HEK293 (cell line): ENCODE results near the gene BORCS5.

Experiments used
- CTCF ChIA-PET: fragments of 350-600 bp; formaldehyde crosslinking; extraction: SDS; loops from one replicate; lab custom pipeline; 2021; ENCODE audit warnings: antibody characterized with exemption; lab: Yijun Ruan, JAX
- POLR2A ChIA-PET: fragments of 300-600 bp; formaldehyde crosslinking; extraction: SDS; loops from one replicate; lab custom pipeline; 2020; ENCODE audit warnings: antibody characterized with exemption, inconsistent platforms; lab: Yijun Ruan, JAX
- H3K27ac ChIP-seq: fragments of 200-500 bp; sonication (Bioruptor generic); 2 replicates; pipeline ENCODE4 v1.5.1; 2014; ENCODE audit warnings: low read depth, low read length, control low read depth, inconsistent platforms; ENCODE audit errors: extremely low read depth
- H3K36me3 ChIP-seq, 2 experiments: fragments of 200-500 bp in 1 of 2; sonication (Bioruptor generic) in 1 of 2; 1 replicate in 1 of 2; 2 replicates in 1 of 2; pipeline ENCODE4 v1.5.1; 2014 to 2017; ENCODE audit warnings: inconsistent platforms in 2 of 2, low read length in 2 of 2; ENCODE audit not compliant: control insufficient read depth in 2 of 2, insufficient read depth in 1 of 2
- H3K4me1 ChIP-seq: fragments of 200-500 bp; sonication (Bioruptor generic); 2 replicates; pipeline ENCODE4 v1.5.1; 2014; ENCODE audit warnings: mild to moderate bottlenecking, low read length, inconsistent platforms; ENCODE audit not compliant: control insufficient read depth, insufficient read depth
- H3K4me3 ChIP-seq: 2 replicates; pipeline ENCODE4 v1.5.1; 2011; ENCODE audit warnings: low read depth, mild to moderate bottlenecking, control low read depth, low read length, moderate library complexity
- H3K9me3 ChIP-seq: fragments of 200-500 bp; sonication (Bioruptor generic); 2 replicates; pipeline ENCODE4 v1.5.1; 2014; ENCODE audit warnings: low read depth, low read length, inconsistent platforms; ENCODE audit not compliant: control insufficient read depth, insufficient read depth
- GLIS1 ChIP-seq: fragments of 450-650 bp; formaldehyde crosslinking; IDR thresholded peaks from 2 replicates; pipeline ENCODE4 v1.5.1; 2016; ENCODE audit warnings: missing biosample characterization, missing genetic modification characterization
- HOXA7 ChIP-seq: sonication (generic); formaldehyde crosslinking; IDR thresholded peaks from 2 replicates; pipeline ENCODE4 v1.8.1; 2022; ENCODE audit warnings: missing genetic modification reagents, borderline replicate concordance
- HOXC10 ChIP-seq: sonication (generic); formaldehyde crosslinking; IDR thresholded peaks from 2 replicates; pipeline ENCODE4 v1.8.1; 2023; ENCODE audit warnings: mild to moderate bottlenecking, missing genetic modification reagents
- KLF9 ChIP-seq: fragments of 450-650 bp; formaldehyde crosslinking; IDR thresholded peaks from 2 replicates; pipeline ENCODE4 v1.5.1; 2016; ENCODE audit warnings: missing biosample characterization, missing genetic modification characterization, low read depth
- SP3 ChIP-seq: fragments of 450-650 bp; formaldehyde crosslinking; IDR thresholded peaks from 2 replicates; pipeline ENCODE4 v1.5.1; 2016; ENCODE audit warnings: missing biosample characterization, missing genetic modification characterization
- YY1 ChIP-seq: fragments of 450-650 bp; formaldehyde crosslinking; IDR thresholded peaks from 2 replicates; pipeline ENCODE4 v1.5.1; 2018; ENCODE audit warnings: missing biosample characterization, missing genetic modification characterization
- ZBTB20 ChIP-seq: fragments of 450-650 bp; formaldehyde crosslinking; IDR thresholded peaks from 2 replicates; pipeline ENCODE4 v1.5.1; 2016; ENCODE audit warnings: missing biosample characterization, missing genetic modification characterization
- ZNF175 ChIP-seq: fragments of 450-650 bp; formaldehyde crosslinking; IDR thresholded peaks from 2 replicates; pipeline ENCODE4 v1.5.1; 2016; ENCODE audit warnings: missing biosample characterization, missing genetic modification characterization
- ZNF24 ChIP-seq: fragments of 450-650 bp; formaldehyde crosslinking; IDR thresholded peaks from 2 replicates; pipeline ENCODE4 v1.5.1; 2016; ENCODE audit warnings: missing biosample characterization, missing genetic modification characterization
- ZNF248 ChIP-seq: fragments of 450-650 bp; formaldehyde crosslinking; IDR thresholded peaks from 2 replicates; pipeline ENCODE4 v1.5.1; 2017; ENCODE audit warnings: missing biosample characterization, missing genetic modification characterization
- ZNF274 ChIP-seq, 2 experiments: fragments of 200-500 bp in 1 of 2; fragments of 450-650 bp in 1 of 2; sonication (Bioruptor generic) in 1 of 2; formaldehyde crosslinking in 1 of 2; IDR thresholded peaks; 2 replicates each; pipeline versions ENCODE4 v1.5.1 to v1.6.1; 2014 to 2016; ENCODE audit warnings: borderline replicate concordance in 1 of 2, inconsistent platforms in 1 of 2, low read length in 1 of 2, missing biosample characterization in 1 of 2, missing genetic modification characterization in 1 of 2
- ZNF311 ChIP-seq: fragments of 450-650 bp; formaldehyde crosslinking; IDR thresholded peaks from 2 replicates; pipeline ENCODE4 v1.5.1; 2017; ENCODE audit warnings: missing biosample characterization, missing genetic modification characterization, borderline replicate concordance
- ZNF404 ChIP-seq: fragments of 450-650 bp; formaldehyde crosslinking; IDR thresholded peaks from 2 replicates; pipeline ENCODE4 v1.5.1; 2017; ENCODE audit warnings: missing biosample characterization, missing genetic modification characterization
- ZNF529 ChIP-seq: fragments of 450-650 bp; formaldehyde crosslinking; IDR thresholded peaks from 2 replicates; pipeline ENCODE4 v1.5.1; 2017; ENCODE audit warnings: missing genetic modification characterization, missing biosample characterization; ENCODE audit not compliant: insufficient replicate concordance
- ZNF561 ChIP-seq: fragments of 450-650 bp; IDR thresholded peaks from 2 replicates; pipeline ENCODE4 v1.5.1; 2018; ENCODE audit warnings: missing biosample characterization, missing genetic modification characterization, borderline replicate concordance
- ZSCAN30 ChIP-seq: fragments of 450-650 bp; IDR thresholded peaks from 2 replicates; pipeline ENCODE4 v1.5.1; 2018; ENCODE audit warnings: missing biosample characterization, mild to moderate bottlenecking, missing genetic modification characterization, moderate library complexity
- TF ChIP-seq, protein P1 (sequence below): fragments of 450-650 bp; formaldehyde crosslinking; conservative IDR thresholded peaks from 2 replicates; pipeline ENCODE4 v1.5.1; 2016; ENCODE audit warnings: low read depth, missing biosample characterization, missing genetic modification characterization
- TF ChIP-seq, protein P2 (sequence below): fragments of 450-650 bp; formaldehyde crosslinking; IDR thresholded peaks from 2 replicates; pipeline ENCODE4; 2016; ENCODE audit warnings: missing biosample characterization, missing genetic modification characterization
- TF ChIP-seq, protein P3 (sequence below): fragments of 450-650 bp; formaldehyde crosslinking; IDR thresholded peaks from 2 replicates; pipeline ENCODE4 v1.5.1; 2016; ENCODE audit warnings: missing biosample characterization, missing genetic modification characterization, low read depth
- TF ChIP-seq, protein P4 (sequence below): fragments of 450-650 bp; formaldehyde crosslinking; IDR thresholded peaks from 2 replicates; pipeline ENCODE4 v1.5.1; 2016; ENCODE audit warnings: missing biosample characterization, missing genetic modification characterization

BORCS5 gene

DNA sequence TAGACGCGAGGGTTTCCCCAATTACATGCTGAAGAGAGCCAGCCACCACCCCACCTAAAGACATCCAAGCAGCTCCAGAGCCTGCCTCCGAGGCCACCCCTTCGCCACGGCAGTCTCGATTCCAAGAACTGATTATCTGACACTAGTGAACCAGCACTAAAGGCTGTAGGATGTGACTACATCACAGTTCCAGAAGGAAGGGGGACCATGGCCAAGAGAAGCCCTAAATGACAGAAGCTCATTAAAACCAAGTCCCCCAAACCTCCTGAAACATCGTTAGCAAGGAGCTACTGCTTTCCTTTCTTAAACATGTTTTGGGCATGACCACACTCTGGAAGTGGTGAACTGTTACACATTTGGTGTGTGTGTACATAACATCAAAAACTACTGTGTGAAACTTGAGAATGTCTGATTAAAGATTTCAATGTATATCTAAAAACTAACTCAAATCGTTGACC is 117.6 kb downstream of the BORCS5 start:
- Histone ChIP-seq H3K27ac (no peak overlapping the region), H3K9me3 (no peaks in the 10 kb centered on the region), H3K4me3 (no peak overlapping the region), H3K4me1 (no peaks in the 10 kb centered on the region), H3K36me3 (peaks cover 0 to 40% of the 10 kb centered on the region in 2 experiments; a peak in 1 of 3 replicates)
- ChIA-PET POLR2A (no interaction called here), CTCF (interaction anchor here (0.6 kb wide), 1 partner anchor 19 kb away, joined by 3 read pairs; no protein-coding TSS in a partner anchor)
- TF ChIP-seq GLIS1 (tag by site-specific recombination) = no peak
- TF ChIP-seq HOXA7 = no peak
- no peak for TF ChIP-seq ZSCAN30 (tag by site-specific recombination)
- TF ChIP-seq HOXC10 (CRISPR knock-in tag) = no peak
- TF ChIP-seq YY1 = no peak
- TF ChIP-seq, protein P1, sequence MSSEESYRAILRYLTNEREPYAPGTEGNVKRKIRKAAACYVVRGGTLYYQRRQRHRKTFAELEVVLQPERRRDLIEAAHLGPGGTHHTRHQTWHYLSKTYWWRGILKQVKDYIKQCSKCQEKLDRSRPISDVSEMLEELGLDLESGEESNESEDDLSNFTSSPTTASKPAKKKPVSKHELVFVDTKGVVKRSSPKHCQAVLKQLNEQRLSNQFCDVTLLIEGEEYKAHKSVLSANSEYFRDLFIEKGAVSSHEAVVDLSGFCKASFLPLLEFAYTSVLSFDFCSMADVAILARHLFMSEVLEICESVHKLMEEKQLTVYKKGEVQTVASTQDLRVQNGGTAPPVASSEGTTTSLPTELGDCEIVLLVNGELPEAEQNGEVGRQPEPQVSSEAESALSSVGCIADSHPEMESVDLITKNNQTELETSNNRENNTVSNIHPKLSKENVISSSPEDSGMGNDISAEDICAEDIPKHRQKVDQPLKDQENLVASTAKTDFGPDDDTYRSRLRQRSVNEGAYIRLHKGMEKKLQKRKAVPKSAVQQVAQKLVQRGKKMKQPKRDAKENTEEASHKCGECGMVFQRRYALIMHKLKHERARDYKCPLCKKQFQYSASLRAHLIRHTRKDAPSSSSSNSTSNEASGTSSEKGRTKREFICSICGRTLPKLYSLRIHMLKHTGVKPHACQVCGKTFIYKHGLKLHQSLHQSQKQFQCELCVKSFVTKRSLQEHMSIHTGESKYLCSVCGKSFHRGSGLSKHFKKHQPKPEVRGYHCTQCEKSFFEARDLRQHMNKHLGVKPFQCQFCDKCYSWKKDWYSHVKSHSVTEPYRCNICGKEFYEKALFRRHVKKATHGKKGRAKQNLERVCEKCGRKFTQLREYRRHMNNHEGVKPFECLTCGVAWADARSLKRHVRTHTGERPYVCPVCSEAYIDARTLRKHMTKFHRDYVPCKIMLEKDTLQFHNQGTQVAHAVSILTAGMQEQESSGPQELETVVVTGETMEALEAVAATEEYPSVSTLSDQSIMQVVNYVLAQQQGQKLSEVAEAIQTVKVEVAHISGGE (tag by site-specific recombination) = no peak
- no peak for TF ChIP-seq ZBTB20 (tag by site-specific recombination)

DNA sequence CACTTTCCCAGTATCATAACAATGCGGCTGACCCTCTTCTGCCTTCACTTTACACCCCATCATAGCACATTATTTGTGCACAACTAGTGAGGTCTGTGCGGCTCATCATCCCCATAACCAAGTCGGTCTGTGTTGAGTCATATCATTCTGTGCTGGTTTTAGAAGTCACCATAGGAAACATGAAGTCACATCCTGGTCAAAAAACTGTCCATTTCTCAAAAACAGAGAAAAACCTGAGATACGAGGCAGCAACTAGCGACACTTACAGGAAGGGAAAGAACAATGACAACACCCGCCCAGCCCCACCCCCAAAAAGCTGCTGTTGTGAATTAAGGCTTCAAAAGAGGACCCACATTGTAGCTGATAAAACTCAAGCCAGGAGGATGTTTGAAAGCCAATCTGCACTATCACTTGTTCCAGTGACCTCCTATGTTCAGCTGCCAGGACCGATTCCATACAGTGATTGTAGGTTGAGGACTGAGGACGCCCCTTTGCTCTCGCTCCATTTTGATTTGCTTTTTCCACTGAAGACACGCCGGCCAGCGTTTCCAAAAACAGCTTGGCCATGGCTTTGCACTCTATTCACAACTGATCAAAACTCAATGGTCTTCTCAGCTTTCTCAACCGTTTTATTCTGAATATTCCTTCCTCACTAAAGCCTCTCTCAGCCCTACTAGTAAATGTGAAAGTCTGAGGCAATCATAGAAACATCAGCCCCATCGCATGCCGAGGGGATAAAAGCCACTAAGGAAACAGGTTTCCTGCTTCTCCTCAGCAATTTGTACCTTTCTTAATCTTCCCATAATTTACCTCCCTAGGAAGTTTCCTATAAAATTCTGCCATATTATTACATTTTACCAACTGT is 118.3 kb downstream of the BORCS5 start:
- ChIA-PET POLR2A (no interaction called here), CTCF (no interaction called here)
- no peak overlapping the region for H3K4me3 ChIP-seq
- no peak overlapping the region for H3K27ac ChIP-seq
- H3K4me1 ChIP-seq = no peaks in the 10 kb centered on the region
- peaks cover 0 to 46% of the 10 kb centered on the region in 2 experiments; a peak in 1 of 3 replicates for H3K36me3 ChIP-seq
- no peaks in the 10 kb centered on the region for H3K9me3 ChIP-seq
- TF ChIP-seq ZNF175 (tag by site-specific recombination) (no peak), ZNF24 (tag by site-specific recombination) (no peak), SP3 (no peak), ZNF248 (no peak), ZNF274 (IDR thresholded peaks at IDR 0.05; ENCODE audit: low read length) (no peak), ZNF274 (tag by site-specific recombination; IDR thresholded peaks at IDR 0.05; ENCODE audit: borderline replicate concordance) (no peak), KLF9 (tag by site-specific recombination) (no peak), HOXA7 (no peak), ZNF529 (no peak), ZNF311 (tag by site-specific recombination) (no peak), ZNF404 (tag by site-specific recombination) (no peak), ZNF561 (no peak)
- TF ChIP-seq, protein P2, sequence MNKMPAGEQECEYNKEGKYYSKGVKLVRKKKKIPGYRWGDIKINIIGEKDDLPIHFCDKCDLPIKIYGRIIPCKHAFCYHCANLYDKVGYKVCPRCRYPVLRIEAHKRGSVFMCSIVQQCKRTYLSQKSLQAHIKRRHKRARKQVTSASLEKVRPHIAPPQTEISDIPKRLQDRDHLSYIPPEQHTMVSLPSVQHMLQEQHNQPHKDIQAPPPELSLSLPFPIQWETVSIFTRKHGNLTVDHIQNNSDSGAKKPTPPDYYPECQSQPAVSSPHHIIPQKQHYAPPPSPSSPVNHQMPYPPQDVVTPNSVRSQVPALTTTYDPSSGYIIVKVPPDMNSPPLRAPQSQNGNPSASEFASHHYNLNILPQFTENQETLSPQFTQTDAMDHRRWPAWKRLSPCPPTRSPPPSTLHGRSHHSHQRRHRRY (tag by site-specific recombination) = no peak
- TF ChIP-seq, protein P3, sequence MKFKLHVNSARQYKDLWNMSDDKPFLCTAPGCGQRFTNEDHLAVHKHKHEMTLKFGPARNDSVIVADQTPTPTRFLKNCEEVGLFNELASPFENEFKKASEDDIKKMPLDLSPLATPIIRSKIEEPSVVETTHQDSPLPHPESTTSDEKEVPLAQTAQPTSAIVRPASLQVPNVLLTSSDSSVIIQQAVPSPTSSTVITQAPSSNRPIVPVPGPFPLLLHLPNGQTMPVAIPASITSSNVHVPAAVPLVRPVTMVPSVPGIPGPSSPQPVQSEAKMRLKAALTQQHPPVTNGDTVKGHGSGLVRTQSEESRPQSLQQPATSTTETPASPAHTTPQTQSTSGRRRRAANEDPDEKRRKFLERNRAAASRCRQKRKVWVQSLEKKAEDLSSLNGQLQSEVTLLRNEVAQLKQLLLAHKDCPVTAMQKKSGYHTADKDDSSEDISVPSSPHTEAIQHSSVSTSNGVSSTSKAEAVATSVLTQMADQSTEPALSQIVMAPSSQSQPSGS = no peak
- TF ChIP-seq, protein P4, sequence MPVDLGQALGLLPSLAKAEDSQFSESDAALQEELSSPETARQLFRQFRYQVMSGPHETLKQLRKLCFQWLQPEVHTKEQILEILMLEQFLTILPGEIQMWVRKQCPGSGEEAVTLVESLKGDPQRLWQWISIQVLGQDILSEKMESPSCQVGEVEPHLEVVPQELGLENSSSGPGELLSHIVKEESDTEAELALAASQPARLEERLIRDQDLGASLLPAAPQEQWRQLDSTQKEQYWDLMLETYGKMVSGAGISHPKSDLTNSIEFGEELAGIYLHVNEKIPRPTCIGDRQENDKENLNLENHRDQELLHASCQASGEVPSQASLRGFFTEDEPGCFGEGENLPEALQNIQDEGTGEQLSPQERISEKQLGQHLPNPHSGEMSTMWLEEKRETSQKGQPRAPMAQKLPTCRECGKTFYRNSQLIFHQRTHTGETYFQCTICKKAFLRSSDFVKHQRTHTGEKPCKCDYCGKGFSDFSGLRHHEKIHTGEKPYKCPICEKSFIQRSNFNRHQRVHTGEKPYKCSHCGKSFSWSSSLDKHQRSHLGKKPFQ (tag by site-specific recombination) = no peak
